Activated CD4-positive, CD25-positive, alpha-beta regulatory T cell treated with anti-CD3 and anti-CD28 coated beads, Interleukin-2, amount 50 U/mL, for 24 hours (primary cell): ENCODE data around the gene ATRNL1.
"Not testable (repeated sequence)": the region's sequence is repeated elsewhere in the genome, so short reads cannot be mapped to it uniquely, and the experiment has no call there.

ENCODE experiments used
- ATAC-seq, 2 donors: fragments of 150-1000 bp; cut with Tn5 transposase; one replicate each; pipeline ENCODE4 v1.10.0; 2021; ENCODE audit warnings: mild to moderate bottlenecking in 1 of 2, moderate library complexity in 1 of 2

ATRNL1 gene

DNA sequence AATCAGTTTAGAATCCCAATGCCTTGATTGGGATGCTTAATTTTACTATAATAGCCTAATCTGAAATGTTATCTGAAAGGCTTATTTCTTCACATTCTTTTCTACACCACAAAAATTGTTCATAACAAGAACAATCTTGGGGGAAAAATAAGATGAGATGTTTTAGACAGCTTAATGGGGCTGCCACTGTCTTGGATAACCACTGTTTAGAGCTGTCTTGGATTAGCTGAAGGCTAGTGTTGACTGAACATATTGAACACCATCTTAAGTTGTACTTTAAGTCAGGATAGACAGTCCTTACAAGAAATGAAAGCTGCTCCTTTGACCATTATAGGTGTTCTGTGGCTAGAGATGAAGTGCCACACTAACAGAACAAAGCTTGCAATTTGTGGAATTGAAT, 678.6 kb downstream of the ATRNL1 start:
- ATAC-seq, result no peak

- ATAC-seq, result no peak
These were observed 679.4 kb downstream of the ATRNL1 start for GRCh38 chr10:115772606-115773005.

- ATAC-seq, result no peak
These were observed 680.7 kb downstream of the ATRNL1 start for GRCh38 chr10:115773832-115774231.

- no peak for ATAC-seq
These were observed 681.6 kb downstream of the ATRNL1 start for GRCh38 chr10:115774721-115775120.

GRCh38 chr10:115777646-115778045, 684.5 kb downstream of the ATRNL1 start:
- no peak for ATAC-seq

DNA sequence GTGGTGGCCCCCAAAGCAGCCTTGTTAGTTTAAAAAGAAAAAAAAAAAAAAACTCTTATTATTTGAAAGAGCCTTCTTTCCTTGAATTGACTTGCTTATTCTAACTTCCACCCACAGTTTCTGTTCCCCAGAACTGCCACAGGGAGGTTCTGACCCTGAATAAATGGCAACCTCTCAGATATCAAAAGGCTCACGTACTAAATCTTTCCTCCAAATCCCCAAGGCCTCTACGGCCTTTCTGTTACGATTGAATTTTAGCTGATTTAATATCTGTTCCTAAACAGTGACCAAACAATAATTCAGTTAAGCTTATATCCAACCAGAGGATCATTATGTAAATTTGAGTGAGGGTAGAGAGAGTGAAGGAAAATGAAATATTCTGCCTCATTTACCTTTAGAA, 697.1 kb downstream of the ATRNL1 start:
- ATAC-seq, result no peak

DNA sequence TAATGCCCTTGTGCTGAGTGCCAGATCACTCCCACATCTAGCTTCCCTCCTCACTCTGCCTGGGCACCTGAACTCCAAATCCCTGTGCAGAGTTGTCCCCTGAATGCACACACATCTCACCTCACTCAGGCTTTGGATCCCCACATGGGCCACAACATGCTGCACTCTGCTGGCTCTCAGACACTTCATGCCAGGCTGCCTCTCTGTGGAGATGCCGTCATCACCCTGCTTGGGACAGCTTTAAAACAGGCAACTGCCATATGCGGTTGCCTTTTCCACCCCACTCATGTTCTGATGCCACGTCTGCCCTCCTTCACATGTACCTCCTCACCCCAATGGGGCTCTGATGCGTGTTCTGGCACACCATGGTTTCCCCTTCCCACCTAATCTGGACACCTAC, 702.8 kb downstream of the ATRNL1 start:
- no peak for ATAC-seq

GRCh38 chr10:115801457-115801856, 708.3 kb downstream of the ATRNL1 start:
- no peak for ATAC-seq

- no peak for ATAC-seq
These were observed 708.8 kb downstream of the ATRNL1 start for GRCh38 chr10:115801992-115802391.

- ATAC-seq, result no peak
These were observed 709.7 kb downstream of the ATRNL1 start for GRCh38 chr10:115802911-115803310.

- ATAC-seq, result no peak
These were observed 721.4 kb downstream of the ATRNL1 start for GRCh38 chr10:115814542-115814941.

DNA sequence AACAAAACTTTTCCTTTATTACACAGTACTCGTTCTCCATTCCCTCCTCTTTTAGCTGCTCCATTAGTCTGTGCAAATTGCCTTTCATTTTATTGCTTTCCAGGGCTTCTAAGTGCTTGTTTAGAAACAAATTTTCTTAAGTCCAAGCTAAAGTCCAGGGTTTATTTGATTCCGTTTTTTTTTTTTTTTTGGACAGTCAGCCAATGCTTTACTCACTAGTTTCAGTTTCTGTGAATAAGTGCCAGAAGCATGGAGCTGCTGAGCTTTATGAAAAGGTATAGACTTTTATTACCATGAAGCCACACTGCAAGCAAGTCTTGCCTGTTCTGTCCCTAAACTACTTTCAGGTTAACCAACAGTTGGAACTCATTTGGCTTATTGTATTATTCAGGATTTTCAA, 724.8 kb downstream of the ATRNL1 start:
- ATAC-seq, result no peak

GRCh38 chr10:115826396-115826795, 733.2 kb downstream of the ATRNL1 start:
- ATAC-seq, result no peak

DNA sequence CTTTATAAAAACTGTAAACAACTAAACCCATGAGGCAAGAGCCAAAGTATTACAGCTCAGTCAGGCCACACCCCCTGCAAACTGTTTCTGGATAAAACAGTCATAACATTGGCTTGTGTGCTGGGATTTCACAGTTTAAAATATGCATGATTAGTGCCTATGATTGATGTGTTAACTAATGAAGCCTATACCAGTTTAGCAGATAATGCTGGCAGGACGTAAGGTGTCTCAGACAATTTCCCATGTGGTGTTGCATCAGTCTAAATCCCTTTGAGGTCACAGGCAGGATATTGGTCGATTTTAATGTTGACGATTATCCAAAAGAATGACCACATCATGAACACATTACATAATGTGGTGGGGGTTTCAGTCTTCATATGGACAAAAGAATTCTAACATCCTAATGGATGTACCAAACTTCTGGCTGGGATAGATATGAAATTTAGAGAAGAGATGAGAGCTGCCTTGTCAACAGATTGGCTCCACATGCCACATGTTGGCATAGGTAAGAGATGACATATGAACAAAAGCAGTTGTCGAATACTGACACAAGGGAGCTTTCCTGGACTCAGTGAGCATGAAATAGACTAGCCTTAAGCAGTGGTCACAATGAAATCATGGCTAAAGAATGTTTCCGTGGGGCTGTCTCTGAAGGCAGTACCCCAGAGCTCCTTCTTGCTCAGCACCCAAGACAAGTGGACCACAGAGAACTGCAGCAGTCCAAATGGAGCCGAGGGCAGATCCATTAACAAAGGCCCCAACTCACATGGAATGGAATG, 734.3 kb downstream of the ATRNL1 start:
- ATAC-seq, result no peak

DNA sequence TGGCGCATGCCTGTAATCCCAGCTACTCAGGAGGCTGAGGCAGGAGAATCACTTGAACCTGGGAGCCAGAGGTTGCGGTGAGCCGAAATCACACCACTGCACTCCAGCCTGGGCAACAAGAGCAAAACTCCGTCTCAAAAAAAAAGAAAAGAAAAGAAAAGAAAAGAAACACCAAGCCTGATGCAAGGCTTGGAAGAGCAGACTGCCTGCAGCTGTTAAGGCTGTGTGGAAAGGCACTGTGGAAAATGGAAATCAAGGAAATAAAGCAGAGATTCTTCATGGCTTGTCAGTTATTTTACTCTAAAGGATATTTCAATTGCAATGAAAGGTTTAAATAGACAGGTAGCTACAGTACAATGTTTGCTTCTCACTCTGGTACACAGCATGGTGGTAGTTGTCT, 735.0 kb downstream of the ATRNL1 start:
- not testable (repeated sequence) for ATAC-seq

- no peak for ATAC-seq
These were observed 736.5 kb downstream of the ATRNL1 start for GRCh38 chr10:115829521-115830205.

DNA sequence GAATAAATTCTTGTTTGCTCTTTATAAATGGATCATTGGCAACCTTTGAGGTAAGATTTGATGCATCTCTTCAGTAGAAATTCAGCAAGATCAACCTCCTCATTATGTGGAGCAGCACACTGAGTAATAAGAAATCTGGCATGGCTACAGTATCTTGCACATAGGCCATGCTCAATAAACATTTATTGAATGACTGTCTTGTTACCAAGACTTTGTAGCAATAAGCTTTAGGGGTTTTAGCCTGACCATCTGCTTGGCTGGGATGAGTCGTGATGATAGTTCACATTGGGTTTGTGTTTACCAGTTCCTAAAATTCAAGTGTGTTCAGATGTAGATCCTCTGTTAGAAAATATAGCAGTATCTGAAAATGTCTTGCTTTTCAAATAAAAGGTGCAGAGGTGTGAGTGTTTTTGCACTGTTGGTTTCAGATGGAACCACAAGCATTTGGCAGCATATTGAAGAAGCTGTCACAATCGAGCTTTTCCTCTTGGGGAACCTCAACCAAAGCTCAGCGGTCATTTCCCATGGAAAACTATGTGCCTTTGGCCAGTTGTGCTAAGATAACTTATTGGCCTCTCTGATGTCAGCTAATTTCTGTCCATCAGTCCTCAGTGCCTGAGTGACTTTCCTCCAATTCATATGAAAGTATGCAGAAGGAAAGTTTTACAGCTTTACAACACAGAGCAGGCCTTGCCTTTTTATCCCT, 737.3 kb downstream of the ATRNL1 start:
- ATAC-seq, result no peak

DNA sequence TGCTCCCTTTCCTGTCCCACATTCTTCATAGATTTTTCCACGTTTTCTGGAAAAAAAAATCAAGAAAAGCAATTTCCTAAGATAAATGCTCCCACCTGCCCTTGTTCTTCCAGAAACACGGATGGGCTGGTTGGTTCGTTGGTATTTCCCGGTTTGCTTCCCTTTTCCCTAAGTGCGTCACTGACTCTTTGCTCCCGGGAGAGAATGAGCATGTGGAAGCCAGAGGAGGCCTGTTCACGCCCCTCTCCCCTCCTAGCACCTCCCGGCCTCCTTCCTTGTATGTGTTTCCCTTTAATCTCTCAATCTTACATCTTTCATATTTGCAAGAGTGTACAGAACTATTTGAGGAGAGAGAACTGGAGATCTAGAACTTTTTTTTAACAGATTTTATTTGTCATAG, 737.9 kb downstream of the ATRNL1 start:
- ATAC-seq, result no peak

- ATAC-seq, result no peak
These were observed 740.0 kb downstream of the ATRNL1 start for GRCh38 chr10:115833119-115833518.

GRCh38 chr10:115844591-115844990, 751.4 kb downstream of the ATRNL1 start:
- ATAC-seq, result no peak

GRCh38 chr10:115845921-115846320, 752.8 kb downstream of the ATRNL1 start:
- ATAC-seq, result no peak

DNA sequence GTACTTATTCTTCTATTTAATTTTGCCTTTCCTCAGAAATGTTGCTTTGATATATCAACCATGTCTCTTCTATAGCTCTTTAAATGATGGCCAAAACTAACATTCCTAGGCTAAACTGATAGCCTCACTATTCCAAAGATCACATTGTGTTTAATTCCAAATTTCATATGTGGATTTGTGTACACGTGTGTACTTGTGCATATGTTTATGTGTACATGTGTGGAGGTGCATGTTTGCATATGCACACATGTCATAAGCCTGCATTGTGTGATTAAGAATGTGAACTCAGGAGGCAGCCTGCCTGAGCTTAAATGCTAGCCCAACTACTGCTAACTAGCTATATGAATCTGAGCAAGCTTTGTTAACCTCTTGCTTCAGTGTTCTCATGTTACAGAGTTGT, 753.4 kb downstream of the ATRNL1 start:
- ATAC-seq, result no peak

DNA sequence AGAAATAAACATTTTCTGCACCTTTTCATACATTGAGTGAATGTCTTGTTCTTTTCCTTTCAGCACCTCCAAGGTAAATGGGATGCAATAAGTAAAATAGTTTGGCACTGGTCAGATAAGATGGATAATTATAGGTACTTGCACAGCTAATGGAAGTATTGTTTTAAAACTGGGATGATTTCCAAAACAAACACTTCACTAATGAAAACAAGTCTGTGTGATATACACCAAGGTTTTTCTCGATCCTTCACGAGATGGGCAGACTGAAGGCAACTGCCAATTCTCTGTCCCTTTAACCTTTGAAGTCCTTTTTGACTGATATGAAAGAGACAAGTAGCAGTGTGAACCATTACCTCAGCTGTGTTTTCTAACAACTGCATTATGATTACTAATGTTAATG, 756.0 kb downstream of the ATRNL1 start:
- no peak for ATAC-seq

DNA sequence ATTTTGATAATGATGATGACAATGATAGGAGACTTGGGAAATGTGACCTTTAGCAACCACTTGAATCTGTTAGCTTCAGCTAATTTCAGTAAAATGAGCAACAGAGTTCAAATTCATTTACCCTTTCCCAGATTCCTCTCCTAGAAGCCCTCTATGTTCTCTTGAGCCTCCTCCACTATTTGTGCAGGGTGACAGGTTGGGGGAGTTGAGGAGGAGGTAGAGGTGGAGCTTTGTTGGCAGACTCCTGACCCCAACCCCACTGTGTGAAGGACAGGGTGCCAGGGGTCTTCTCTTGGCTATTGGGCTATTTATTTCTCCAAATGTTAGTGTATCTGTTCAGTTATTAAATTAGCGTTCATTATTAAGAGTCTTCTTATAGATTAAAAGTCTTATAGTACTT, 757.5 kb downstream of the ATRNL1 start:
- no peak for ATAC-seq
